ENCODE results near the gene PCP4L1.
"Not testable (repeated sequence)": the region's sequence is repeated elsewhere in the genome, so short reads cannot be mapped to it uniquely, and the experiment has no call there.

The PCP4L1 gene

DNA sequence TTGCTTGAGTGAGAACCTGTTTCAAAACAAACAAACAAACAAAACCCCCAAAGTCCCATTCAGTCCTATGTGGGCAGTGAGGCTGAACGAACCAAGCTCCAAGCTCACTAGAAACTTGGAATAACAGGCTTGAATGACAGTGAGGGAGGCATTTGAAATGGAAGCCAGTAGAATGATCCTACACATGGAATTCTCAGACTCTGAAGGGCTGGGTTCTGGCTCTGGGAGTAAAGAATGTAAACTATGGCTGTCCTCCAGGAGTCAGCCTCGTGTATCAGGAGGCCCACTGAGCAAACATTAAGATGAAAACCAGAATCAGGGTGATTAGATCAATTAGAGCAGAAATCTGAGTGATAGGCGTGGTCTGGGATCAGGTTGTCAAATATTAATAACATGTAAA lies 14.9 kb downstream of the PCP4L1 start:
- DNase-seq, result no peak

DNA sequence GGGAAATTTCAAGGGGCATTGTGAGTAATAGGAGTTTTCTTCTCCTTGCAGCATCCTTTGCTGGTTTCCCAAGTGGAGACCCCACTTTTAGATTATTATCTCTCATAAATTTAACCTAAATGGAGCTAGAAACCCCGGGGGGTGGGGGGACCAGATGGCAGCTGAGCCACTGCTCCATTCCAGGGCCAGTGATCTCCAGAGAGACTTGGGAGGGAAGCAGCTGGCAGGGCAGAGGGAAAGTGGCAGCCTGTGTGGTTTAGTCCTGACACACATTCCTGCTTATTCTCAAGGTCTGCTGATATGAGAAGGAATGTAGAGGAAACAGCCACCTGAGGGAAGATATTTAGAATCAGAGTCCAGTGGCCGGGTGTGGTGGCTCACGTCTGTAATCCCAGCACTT lies 16.3 kb downstream of the PCP4L1 start:
- no peak for DNase-seq

DNA sequence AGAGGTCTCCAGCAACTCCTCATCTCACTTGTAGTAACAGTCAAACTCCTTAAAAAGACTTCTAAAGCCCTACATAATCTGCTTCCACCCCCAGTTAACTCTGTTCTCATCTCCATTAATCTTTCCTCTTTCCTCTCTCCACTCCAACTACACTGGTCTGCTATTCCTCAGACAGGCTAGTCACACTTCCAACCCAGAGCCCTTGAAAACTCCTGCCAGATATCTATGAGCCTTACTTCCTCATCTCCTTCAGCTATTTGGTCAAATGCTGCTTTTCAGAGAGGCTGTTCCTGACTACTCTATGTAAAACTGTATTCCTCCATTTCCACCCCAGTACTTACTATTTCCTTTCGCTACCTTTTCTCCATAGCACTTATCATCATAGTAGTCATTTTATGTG lies 24.4 kb downstream of the PCP4L1 start:
- no peak for DNase-seq

GRCh38 chr1:161285113-161285512 lies 26.6 kb downstream of the PCP4L1 start:
- no peak for DNase-seq

- no peak for DNase-seq
These were observed 27.0 kb downstream of the PCP4L1 start for GRCh38 chr1:161285521-161285920.

GRCh38 chr1:161287482-161288054 lies 29.0 kb downstream of the PCP4L1 start:
- DNase-seq, result no peak

DNA sequence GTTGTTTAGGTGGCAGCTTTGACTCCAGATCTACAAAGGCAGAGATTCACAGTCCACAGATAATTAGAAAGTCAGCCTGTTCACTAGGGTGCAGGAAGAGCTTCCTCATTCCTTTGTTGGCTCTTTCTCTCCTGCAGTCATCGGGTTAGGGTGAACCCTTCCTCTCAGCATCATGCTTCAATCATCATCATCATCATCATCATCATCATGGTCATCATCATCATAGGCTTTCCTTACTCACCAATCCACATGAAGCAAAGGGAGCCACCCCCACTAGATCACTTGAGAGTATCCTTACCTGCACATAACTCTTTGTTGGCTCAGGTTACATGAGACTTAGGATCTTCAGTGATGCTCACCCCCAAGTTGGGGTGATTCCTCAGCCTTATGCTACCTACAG lies 32.2 kb downstream of the PCP4L1 start:
- no peak for DNase-seq

GRCh38 chr1:161297415-161297814 lies 38.9 kb downstream of the PCP4L1 start:
- no peak for DNase-seq

DNA sequence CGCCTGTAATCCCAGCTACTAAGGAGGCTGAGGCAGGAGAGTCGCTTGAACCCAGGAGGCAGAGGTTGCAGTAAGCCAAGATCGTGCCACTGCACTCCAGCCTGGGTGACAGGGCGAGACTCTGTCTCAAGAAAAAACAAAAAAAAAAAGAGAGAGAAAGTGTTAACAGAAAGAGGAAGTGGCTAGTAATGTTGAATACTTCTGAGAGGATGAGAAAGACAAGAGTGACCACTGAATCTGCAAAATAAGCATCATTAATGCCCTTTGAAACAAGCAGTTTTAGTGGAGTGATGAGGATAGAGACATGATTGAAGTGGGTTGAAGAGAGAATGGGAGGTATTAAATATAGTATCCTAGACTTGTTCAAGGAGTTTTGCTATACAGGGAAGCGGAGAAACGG lies 39.6 kb downstream of the PCP4L1 start:
- no peak for DNase-seq

DNA sequence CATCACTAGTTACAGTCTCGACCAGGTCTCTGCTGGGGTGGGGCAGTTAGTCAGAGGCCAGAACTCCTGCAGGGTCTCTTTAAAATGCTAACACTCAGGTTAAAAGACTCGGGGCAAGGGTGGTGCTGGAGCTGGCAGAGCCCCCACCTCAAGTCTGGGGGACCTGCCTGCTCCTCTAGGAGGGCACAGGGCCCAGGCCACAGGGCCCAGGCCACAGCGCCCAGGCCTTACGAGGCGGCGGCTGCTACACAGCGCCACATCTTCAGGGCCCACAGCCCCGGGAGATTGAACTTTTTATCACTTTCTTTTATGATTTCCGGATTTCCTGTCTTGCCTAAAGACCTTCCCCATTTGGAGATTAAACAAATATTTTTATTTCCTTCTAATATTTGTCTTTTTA lies 40.8 kb downstream of the PCP4L1 start:
- no peak for DNase-seq

- no peak for DNase-seq
These were observed 41.9 kb downstream of the PCP4L1 start for GRCh38 chr1:161300478-161300877.

DNA sequence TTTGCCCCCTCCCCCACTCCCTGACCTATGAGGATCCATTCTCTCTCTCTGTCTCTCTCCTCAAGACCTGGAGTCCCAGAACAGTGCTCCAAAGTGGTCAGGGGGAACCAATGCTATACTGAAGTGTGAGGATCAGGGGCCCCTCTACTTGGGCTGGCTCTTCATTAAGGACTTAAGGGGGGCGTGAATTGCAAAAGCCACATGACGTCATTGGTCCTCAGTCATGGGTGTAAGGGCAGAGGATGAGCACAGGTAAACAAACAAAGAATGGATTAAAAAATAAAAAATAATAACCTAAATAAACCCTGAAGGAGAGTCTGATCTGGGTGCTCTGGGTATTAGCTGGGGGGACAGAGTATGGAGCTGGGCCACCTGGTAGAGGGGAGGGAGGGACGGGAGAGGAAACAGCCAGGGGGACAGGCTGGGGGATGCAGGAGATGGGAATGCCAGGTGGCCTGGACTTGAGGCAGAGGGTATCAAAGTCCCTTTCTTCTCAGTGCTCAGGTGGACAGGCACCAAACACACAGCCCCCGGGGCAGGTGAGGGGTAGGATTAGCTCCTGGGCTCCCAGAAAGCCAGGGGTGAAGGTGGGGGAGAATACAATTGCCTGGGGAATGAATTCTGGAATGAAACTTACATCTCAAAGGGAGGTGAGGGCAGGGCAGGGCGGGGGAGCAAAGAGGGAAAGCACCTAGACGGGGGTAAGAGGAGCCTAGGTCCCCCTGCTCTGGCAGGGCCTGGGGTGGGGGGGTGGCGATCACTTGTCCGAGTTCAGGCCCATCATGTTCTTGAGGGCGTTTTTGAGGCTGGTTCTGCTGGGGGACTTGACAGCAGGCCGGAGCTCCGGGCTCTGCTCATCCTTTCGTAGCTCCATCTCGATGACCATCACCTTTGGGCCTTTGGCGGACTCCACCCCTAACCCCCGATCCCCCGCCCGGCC lies 46.7 kb downstream of the PCP4L1 start:
- DNase-seq, result no peak

DNA sequence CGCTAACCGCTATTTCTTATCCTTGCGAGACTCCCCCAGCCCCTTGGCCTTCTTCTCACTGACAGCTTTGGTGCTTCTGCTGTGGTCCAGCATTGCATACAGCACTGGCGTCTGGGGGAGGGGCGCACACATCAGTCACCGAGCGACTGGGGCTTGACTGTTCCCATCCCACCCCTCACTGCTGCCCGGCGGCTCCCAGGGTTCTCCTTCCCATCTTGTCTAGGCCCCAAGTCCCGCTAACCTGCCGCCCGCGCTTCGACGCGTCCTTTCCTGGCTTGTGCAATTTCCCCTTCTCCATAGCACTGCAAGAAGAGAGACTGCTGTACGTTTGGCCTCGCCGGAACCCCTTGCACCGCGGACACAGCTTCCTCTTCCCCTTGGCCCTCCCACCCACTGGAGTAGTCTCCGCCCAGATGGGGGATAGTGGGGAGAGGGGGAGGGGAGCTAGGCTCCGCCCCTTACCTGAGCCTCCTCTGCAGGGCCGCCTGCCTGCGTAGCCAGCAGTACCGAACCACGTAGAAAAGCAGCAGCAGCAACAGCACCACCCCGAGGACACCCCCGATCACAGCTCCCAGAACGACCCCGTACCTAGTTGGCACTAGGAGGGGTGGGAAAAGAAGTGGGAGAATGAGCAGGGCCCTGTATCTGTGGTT lies 47.4 kb downstream of the PCP4L1 start:
- DNase-seq, result no peak

DNA sequence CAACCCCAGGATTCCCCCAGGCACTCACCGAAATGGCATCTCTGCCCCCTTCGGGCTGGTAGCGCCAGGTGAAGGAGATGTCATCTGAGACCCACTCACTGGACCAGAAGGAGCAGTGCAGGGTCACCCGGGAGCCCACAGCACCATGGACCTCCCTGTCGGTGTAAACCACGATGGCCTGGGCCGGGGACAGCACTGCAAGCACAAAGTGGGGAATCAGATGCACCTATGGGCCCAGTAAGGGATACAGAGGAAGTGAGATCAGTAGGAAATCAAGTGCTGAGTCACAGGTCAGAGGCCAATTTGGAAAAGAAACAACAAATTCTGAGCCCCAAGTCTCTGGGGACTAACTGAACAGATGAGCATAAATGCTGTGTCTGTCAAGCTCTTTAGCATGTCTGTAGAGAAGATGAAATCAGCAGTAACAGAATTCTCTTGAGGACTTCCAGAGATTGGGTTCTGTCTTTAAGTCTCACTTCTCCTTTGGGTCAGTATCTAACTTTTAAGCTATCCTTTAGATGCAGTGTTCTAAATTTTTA lies 48.8 kb downstream of the PCP4L1 start:
- DNase-seq, result no peak

DNA sequence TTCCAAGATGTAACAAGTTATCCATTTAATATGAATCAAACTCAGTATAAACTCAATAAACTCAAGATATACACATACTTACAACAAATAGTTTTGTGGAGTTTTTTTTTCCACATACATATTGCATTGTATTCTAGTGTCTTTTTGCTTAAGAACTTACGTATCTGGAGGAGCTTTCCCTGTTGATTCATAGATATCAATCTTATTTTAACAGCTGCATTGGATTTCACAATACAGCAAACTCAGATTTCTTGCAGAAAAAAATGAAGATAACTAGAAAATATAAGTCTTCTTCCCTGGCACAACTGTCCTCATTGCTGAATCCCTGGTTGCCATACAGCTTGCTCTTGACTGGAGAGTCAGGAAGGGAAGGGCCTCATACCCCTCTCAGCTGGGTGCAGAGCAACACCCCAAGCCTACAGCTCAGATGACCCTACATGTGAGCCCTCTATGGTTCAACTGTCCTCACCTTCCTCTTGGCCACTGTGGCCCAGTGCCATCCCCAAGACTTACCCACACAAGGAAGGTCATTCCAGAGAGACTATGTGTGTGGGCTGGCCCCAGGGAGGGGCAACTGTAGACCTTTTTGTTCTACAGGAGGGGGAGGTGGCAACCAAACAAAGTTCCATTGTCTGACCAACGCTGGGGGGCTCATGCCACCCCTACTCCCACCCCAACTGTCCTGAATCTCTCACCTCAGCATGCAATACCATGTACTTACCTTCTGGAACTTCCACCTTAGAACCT lies 49.5 kb downstream of the PCP4L1 start:
- no peak for DNase-seq

- DNase-seq, result no peak
These were observed 51.3 kb downstream of the PCP4L1 start, which contains the start of gene MPZ for GRCh38 chr1:161309868-161310267. MPZ (minus strand) TSS chr1:161309968; CDS start chr1:161309905, 63 bp downstream.

- DNase-seq, result no peak
These were observed 53.1 kb downstream of the PCP4L1 start for GRCh38 chr1:161311595-161312181.

GRCh38 chr1:161313554-161314200 lies 55.1 kb downstream of the PCP4L1 start:
- DNase-seq, result no peak

GRCh38 chr1:161314201-161314981 lies 55.8 kb downstream of the PCP4L1 start, which contains the start of gene SDHC:
SDHC (plus strand) TSS chr1:161314381; CDS start chr1:161314406, 25 bp downstream.
- peak; percentile 16 to 67 for DNase-seq

GRCh38 chr1:161315841-161316674 lies 57.5 kb downstream of the PCP4L1 start:
- not testable (repeated sequence) for DNase-seq
